H1 (cell line): ENCODE data around the gene DNM2. TPM values are rescaled to one million over a fixed set of nuclear protein-coding genes. Genes with fewer than 3 reads are reported as not detected.

Experiments
- JUND ChIP-seq: IDR thresholded peaks from 2 replicates; pipeline ENCODE4 v1.6.1; 2011; ENCODE audit warnings: mild to moderate bottlenecking, improper control_type of control experiment, low read length
- polyA plus RNA-seq, 7 experiments: library from polyadenylated mRNA; depleted of rRNA in 3 of 7; stranded (reverse) in 5 of 7; unstranded in 2 of 7; fragments of >200 nt in 5 of 7; fragments of 200-250 nt in 2 of 7; gene quantifications; 1 replicate in 5 of 7; 2 replicates in 1 of 7; 4 replicates in 1 of 7; pipeline versions ENCODE4 v1.2.1 to v1.2.3, GENCODE V29; 2011 to 2013; ENCODE audit warnings: missing spikeins in 2 of 7, mixed read lengths in 2 of 7
- total RNA-seq: library from RNA; stranded (reverse); fragmentation: NEBNext Ultra II Directional; extraction: Animal tissue kit (Norgen Biotek cat#: 25700); gene quantifications from 2 replicates; pipeline ENCODE4 v1.2.1, GENCODE V29; 2021
- TF ChIP-seq, protein P1 (sequence below): fragments of 300-600 bp; sonication (generic); IDR thresholded peaks from 2 replicates; pipeline ENCODE4 v1.7.1; 2012; ENCODE audit warnings: low read length, moderate library complexity, mild to moderate bottlenecking, inconsistent platforms; ENCODE audit not compliant: insufficient replicate concordance

The DNM2 gene
- total and polyA plus RNA-seq, 2 of the 8 experiments (the other 6 are each of a cell fraction or from before 2014, with no cell fraction given): 61.9 to 120 TPM

DNA sequence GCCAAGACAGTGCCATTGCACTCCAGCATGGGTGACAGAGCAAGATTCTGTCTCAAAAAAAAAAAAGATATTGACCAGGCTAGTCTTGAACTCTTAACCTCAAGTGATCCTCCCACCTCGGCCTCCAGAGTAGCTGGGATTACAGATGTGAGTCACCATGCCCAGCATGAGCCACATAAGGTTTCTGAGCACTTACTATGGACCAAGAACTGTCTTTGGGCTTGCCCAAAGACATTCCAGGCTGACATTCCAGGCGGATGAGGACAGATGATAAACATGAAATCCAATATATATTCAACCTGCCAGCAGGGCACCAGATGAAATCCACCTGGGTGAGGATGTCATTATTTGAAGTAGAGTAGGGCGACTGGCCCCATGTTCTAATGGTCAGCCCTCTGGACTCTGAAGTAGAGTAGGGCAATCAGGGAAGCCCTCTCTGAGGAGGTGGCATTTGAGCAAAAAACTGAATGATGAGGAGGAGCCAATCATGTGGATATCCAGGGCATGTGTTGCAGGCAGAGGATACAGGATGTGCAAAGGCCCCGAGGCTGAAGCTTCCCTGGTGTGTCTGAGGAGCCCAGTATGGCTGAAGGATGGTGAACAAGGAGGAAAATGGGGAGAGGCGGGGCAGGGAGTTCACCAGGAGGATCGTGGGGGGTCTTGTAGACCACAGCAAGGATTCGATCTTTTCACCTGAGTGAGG is 134.4 kb downstream of the DNM2 start (continued):
- TF ChIP-seq, protein P1, sequence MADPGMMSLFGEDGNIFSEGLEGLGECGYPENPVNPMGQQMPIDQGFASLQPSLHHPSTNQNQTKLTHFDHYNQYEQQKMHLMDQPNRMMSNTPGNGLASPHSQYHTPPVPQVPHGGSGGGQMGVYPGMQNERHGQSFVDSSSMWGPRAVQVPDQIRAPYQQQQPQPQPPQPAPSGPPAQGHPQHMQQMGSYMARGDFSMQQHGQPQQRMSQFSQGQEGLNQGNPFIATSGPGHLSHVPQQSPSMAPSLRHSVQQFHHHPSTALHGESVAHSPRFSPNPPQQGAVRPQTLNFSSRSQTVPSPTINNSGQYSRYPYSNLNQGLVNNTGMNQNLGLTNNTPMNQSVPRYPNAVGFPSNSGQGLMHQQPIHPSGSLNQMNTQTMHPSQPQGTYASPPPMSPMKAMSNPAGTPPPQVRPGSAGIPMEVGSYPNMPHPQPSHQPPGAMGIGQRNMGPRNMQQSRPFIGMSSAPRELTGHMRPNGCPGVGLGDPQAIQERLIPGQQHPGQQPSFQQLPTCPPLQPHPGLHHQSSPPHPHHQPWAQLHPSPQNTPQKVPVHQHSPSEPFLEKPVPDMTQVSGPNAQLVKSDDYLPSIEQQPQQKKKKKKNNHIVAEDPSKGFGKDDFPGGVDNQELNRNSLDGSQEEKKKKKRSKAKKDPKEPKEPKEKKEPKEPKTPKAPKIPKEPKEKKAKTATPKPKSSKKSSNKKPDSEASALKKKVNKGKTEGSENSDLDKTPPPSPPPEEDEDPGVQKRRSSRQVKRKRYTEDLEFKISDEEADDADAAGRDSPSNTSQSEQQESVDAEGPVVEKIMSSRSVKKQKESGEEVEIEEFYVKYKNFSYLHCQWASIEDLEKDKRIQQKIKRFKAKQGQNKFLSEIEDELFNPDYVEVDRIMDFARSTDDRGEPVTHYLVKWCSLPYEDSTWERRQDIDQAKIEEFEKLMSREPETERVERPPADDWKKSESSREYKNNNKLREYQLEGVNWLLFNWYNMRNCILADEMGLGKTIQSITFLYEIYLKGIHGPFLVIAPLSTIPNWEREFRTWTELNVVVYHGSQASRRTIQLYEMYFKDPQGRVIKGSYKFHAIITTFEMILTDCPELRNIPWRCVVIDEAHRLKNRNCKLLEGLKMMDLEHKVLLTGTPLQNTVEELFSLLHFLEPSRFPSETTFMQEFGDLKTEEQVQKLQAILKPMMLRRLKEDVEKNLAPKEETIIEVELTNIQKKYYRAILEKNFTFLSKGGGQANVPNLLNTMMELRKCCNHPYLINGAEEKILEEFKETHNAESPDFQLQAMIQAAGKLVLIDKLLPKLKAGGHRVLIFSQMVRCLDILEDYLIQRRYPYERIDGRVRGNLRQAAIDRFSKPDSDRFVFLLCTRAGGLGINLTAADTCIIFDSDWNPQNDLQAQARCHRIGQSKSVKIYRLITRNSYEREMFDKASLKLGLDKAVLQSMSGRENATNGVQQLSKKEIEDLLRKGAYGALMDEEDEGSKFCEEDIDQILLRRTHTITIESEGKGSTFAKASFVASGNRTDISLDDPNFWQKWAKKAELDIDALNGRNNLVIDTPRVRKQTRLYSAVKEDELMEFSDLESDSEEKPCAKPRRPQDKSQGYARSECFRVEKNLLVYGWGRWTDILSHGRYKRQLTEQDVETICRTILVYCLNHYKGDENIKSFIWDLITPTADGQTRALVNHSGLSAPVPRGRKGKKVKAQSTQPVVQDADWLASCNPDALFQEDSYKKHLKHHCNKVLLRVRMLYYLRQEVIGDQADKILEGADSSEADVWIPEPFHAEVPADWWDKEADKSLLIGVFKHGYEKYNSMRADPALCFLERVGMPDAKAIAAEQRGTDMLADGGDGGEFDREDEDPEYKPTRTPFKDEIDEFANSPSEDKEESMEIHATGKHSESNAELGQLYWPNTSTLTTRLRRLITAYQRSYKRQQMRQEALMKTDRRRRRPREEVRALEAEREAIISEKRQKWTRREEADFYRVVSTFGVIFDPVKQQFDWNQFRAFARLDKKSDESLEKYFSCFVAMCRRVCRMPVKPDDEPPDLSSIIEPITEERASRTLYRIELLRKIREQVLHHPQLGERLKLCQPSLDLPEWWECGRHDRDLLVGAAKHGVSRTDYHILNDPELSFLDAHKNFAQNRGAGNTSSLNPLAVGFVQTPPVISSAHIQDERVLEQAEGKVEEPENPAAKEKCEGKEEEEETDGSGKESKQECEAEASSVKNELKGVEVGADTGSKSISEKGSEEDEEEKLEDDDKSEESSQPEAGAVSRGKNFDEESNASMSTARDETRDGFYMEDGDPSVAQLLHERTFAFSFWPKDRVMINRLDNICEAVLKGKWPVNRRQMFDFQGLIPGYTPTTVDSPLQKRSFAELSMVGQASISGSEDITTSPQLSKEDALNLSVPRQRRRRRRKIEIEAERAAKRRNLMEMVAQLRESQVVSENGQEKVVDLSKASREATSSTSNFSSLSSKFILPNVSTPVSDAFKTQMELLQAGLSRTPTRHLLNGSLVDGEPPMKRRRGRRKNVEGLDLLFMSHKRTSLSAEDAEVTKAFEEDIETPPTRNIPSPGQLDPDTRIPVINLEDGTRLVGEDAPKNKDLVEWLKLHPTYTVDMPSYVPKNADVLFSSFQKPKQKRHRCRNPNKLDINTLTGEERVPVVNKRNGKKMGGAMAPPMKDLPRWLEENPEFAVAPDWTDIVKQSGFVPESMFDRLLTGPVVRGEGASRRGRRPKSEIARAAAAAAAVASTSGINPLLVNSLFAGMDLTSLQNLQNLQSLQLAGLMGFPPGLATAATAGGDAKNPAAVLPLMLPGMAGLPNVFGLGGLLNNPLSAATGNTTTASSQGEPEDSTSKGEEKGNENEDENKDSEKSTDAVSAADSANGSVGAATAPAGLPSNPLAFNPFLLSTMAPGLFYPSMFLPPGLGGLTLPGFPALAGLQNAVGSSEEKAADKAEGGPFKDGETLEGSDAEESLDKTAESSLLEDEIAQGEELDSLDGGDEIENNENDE: no peak
- 0 out of 2 replicates have a peak, but pooled peaks have one; percentile 15 for TF ChIP-seq JUND
